ENCODE data around the gene CCDC97.
"Not testable (repeated sequence)": the region's sequence is repeated elsewhere in the genome, so short reads cannot be mapped to it uniquely, and the experiment has no call there.

CCDC97 gene

DNA sequence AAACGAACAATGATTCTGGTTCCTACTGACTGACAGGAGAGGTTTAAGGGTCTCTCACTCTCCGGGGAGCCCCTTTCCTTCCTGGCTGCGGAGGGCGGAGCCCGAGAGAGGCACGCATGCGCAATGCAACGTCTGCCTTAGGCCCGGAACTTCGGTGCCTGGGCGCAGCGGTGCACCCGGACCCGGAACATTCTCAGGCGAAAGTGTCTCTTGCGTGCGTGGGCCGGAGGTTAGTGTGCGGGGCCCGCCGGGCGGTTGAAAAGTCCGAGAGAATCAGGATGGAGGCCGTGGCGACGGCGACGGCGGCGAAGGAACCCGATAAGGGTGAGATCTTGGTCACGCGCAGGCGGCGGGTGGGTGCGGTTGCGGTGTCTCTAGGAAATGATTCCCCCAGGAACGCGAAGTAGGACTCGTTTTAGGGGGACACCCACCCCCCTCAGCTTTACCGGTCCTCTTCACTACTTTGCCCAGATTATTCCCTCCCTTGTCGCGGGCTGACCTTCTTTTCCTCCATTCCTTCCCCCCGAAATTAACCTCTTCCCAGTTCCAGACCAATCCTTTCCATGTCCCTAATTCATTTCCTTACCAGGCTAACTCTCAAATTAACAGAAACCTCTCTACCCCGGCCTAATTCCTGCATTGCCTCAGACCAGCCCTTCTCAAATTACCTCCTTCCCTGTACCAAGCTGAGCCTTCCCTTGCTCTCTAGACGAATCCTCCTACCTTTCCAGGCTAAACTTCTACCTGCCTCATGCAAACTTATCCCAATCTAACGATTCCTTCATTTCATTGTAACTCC, at the start of gene CCDC97:
Gene CCDC97, plus strand, starts transcription at position 140 of the 799 bp plus-strand sequence. Its CDS starts 139 bp downstream, at position 279.
- DNase-seq: peak; percentile 89

DNA sequence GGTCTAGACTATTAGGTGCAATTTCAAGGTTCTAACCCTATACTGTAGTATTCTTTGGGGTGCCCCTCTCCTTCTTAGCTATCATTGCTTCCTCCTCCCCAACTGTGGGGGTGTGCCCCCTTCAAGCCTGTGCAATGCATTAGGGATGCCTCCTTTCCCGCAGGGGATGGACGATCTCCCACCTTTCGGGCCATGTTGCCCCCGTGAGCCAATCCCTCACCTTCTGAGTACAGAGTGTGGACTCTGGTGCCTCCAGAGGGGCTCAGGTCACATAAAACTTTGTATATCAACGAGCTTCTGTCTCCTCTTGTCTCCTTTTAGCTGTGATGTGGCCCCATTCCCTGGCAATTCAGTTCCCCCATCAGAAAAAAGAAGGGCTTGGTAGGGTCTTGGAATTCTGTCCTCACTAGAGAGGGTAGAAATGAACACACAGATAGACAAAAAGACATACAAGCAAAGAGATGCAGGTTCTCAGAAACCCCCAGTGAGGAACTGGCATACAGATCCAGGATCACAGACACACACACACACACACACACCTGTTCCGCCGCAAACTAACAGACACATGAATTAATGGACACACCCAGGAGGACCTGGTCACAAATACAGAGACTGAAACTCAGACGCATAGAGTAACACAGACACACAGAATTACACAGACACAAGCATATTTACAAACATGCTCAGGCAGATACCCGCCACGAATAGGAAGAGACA, 48.3 kb upstream of the CCDC97 start:
- no peak for DNase-seq

DNA sequence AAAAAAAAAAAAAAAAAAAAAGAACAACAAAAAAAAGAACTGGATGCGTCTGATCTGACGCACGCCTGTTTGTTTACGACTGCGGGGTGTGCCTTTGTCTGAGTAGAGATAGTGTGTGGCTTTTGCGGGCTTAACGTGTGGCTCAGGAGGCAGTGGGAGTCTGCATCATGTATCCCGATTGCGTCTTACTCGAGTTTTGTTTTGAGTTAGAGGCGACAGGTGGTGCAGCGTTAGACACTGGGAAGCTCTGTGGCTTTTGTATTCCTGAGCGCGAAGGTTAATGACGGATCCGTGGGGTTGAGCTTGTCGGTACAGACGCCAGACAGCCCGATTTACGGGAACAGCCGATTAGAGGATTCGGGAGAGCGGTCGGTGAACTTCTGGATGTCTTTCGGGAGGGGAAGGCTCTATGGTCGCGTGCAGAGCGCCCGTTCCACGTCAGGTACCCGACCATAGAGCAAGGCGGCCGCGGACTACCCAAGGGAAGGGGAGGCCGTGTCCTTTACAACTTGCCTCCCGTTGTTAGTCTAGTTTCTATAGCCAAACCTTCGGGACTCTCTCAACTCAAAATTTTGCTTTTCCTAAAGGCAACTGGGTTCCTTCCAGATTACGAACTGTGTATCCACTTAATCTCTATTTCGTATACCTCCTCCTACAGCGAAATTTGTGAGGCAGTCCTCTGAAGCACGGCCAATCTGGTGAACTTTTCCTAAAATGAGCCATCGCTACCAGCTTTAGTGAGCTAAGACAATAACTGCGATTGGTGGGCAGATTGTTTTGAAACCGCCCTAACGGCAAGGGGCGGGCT, 46.7 kb upstream of the CCDC97 start:
- peak; percentile 73 for DNase-seq

DNA sequence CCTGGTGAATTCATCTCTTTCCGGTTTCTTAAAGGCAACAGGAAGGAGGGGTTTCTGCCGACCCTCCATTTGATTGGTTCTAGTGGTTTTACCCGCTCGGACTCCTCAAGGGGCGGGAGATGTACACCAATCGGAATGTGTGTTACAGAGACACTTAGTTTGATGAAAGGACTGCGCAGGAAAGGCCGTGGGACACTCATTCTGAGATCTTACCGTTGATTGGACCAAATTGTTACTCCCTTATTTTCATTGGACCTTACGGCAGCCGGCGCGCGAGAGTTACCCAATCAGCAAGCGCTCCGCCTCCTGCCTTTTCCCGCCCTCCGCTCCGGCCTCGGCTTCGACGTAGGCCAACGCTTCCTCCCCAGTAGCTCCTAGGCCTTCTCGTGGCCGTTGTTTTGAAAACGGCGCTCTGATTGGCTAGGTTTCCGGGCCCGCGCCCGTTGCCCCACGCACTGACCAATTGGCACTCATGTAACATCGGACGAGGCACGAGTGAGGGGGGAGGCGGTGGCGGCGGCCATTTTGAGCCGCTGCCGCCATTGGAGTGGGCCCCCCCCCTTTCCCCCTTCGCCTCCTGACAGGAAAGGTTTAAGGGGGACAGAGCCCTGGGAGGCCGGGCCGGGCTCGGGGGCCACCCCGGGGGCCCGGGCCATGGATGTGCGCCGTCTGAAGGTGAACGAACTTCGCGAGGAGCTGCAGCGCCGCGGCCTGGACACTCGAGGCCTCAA, 46.0 kb upstream of the CCDC97 start, which contains the start of gene HNRNPUL1:
Gene HNRNPUL1, plus strand, starts transcription at position 523 of the 731 bp plus-strand sequence. Its CDS starts 132 bp downstream, at position 655.
- DNase-seq: peak; percentile 98

DNA sequence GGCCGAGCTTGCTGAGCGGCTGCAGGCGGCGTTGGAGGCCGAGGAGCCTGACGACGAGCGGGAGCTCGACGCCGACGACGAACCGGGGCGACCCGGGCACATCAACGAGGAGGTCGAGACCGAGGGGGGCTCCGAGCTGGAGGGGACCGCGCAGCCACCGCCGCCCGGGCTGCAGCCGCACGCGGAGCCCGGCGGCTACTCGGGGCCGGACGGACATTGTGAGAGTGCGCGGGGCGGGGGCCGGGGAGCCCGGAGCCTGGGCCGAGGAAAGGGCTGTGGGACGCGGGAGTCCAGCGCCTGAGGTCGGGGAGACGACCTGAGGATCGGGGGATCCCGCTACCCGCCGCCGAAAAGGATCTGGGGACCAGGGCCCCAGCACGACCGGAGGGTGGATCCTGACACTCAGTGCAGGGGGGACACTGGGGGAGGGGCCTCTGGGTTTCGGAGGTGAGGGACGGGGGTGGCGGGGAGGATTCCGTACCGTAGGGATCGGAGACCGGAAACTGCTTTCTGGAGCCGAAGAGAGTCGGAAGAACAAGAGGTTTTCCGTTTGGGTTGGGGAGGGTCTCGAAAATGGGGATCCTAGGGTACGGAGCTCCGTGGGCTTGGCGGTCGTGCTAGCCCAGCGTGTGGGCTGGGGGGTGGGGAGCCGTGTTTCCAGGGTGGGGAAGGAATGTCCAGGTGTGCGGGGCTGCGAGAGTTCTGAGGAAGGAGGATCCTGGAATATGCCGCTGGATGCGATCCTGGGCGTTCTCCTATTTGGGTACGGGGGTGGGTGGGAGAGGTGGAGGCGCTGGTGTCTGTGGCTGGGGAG, 45.2 kb upstream of the CCDC97 start:
- DNase-seq: peak; percentile 72

DNA sequence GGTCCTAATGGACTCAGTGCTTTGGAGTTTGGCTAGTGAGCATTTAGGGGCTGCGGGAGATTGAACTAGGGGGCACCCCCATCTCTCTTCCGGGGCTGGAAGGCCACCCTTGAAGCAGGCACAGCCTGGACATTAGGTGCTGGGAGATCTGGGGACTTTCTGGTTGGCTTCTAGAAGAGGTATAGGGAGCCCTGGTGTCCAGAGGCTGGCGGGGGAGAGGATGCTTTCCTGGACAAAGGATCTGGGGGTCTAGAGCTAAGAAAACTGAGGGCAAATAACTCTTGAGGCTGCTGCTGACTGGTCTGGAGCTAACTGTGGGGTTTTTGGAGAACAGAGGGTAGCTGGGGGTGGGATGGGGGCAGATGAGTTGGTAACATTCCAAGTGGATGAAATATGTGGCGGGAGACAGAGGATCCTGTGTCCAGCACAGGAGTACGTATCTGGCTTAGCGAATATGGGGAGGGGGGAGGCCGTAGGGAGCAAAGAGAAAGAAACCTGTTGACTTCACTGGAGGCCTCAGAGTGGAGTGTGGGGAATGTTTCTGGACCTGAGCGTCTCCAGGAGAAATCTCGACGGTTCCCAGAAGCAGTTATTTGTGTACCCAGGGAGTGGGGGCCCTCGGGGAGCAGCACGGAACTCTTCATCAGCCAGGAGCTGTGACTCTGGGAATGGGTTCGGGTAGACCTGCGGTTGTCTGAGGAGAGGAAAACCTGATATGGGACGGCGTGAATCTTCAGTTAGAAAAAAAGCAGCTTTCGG, 44.4 kb upstream of the CCDC97 start:
- DNase-seq: no peak

DNA sequence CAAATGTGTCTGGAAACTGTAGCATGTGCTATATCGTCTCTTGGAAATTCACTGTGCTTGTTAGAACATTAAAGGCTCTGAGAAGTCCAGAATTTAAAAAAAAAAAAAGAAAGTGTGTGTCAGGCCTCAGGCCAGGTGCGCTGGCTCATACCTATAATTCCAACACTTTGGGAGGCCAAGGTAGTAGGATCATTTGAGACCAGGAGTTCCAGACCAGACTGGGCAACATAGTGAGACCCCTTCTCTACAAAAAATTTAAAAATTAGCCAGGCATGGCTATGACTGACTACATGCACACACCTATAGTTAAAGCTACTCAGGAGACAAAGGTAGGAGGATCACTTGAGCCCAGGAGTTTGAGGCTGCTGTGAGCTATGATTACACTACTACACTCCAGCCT, 40.9 kb upstream of the CCDC97 start:
- no peak for DNase-seq

DNA sequence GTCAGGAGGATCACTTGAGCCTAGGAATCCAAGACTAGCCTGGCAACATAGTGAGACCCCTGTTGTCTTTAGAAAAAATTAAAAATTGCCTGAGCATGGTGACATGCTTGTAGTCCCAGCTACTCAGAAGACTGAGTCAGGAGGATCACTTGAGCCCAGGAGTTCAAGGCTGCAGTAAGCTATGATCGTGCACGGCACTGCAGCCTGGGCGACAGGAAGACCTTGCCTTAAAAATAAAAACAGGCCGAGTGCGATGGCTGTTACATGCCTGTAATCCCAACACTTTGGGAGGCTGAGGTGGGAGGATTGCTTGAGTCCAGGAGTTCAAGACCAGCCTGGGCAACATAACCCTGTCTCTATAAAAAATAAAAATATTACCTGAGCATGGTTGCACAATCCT, 40.4 kb upstream of the CCDC97 start:
- DNase-seq: no peak

DNA sequence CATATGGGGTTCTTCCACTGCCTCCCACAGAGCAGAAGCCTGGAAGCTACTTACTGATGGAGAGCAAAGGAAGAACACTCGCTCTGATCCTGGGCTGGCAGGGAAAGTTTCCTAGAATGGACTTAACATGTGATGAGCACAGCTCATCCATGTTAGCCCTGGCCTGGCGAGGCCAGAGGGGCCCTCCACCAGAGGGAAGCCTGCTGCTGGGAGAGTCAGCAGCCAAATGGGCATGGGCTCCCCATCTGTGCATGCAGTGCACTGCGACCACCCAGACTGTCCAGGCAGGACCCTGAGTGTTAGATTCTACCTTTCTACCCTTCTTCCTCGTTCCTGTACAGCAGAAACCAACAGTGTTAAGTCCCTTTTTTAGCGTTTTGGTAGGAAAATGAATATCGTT, 36.9 kb upstream of the CCDC97 start:
- DNase-seq: no peak

DNA sequence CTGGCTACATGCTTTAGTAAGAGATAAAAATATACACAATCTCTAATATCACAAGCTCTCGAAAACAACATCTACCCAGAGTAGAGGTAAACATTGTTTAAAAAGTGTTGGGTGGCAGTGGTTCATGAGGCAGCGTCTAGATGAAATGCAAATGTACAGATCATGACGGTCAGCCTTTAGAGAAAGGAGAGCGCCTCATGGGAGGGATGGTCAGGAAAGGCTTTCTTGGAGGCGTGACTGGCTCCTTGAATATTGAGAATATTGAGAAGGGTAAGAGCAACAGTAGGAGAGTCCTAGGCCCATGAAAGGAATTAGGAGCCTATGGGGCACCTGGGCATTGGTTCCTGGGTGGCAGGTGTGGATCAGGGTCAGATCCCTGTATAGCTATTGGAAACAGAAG, 35.2 kb upstream of the CCDC97 start:
- no peak for DNase-seq

DNA sequence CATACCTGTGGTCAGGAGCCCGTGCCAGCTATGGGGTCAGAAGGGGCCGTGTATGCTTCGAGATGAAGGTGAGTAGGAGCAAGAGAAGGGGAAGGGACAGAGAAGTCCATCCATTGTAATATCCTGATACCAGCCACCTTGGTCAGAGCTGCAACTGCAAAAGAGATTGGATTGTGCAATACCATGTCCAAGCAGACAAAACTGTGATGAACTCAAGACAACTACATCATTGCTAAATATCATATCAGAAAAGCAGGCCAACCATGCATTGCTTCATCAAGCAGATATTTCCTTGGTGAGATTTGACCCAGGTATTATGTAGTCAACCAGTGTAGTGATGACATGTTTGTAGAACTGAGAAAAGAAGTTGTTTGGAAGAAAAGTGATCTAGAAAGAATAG, 33.7 kb upstream of the CCDC97 start:
- no peak for DNase-seq

DNA sequence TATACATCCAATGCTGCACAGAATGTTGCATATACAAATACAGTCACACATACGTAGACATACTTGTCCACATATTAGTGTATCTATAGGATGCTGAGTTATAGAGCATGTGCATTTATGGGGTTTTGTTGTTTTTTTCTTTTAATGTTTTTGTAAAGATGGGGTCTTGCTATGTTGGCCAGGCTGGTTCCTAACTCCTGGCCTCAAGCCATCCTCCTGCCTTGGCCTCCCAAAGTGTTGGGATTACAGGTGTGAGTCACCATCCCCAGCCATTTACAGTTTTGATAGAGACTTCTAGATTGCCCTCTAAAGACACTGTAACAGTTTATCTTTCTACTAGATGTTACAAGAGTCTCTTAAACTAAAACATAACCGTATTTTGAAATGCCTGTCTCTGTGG, 31.5 kb upstream of the CCDC97 start:
- no peak for DNase-seq

DNA sequence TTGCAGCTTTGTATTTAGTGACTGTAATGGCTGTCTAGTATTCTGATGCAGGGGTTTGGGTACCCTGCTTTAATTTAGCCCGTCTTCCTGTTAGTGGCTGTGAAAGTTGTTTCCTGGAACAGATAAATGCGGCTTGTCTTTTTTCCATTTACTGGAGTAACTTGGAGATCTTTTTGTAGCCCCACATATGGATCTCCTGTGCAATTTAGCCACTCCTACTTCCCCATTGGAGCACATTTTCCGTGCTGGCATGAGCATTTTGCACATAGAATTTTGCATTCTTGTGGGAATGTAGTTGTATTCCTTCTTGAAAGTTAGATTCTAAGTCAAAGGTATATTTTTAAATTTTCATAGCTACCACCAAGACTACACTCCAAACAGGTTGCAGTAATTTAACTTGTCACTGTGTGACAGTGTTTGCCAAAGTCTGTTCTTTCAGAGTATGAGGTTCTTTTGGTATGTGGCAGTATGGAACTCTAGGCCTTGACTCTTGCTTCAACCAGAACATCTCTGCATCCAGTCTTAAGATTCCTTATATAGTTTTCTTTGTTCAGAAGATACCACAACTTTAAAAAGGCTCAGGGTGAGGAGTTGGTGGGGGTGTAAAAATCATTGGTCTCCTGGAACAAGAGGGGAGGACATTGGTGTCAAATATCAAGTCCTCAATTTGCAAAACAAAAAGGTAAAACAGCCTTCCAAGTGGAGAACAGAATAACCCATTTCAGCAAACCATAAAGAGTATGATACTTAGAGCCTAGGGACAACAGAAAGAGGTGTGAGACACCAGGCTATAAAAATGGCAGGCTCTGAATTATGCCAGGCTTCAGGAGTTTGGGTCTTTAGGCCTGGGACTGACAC, 21.1 kb upstream of the CCDC97 start:
- DNase-seq: no peak

DNA sequence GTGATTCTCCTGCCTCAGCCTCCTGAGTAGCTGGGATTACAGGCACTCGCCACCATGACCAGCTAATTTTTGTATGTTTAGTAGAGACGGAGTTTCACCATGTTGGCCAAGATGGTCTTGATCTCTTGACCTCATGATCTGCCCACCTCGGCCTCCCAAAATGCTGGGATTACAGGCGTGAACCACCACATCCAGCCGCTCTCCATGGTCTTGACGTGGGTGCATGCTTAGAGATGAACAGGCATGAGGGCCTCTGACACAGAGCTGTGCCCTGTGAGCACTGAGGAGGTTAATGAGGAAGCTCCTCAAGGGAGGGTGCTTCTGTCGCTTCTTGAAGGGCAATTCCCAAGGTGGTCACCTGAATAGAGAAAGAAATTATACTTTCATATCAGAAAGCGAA, 20.2 kb upstream of the CCDC97 start:
- not testable (repeated sequence) for DNase-seq

DNA sequence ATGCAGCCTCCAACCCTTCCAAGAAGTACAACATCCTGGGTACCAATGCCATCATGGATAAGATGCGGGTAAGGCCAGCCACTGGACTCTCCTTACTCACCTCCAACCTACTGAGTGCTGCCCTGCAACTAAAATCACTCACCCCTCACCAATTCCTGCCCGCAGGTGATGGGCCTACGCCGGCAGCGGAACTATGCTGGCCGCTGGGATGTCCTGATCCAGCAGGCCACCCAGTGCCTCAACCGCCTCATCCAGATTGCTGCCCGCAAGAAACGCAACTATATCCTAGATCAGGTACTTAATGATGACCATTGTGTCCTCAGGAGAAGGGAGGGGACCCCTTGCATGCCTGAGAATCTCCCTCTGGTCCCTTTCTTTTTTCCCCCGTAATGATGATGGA, 15.6 kb upstream of the CCDC97 start:
- no peak for DNase-seq

DNA sequence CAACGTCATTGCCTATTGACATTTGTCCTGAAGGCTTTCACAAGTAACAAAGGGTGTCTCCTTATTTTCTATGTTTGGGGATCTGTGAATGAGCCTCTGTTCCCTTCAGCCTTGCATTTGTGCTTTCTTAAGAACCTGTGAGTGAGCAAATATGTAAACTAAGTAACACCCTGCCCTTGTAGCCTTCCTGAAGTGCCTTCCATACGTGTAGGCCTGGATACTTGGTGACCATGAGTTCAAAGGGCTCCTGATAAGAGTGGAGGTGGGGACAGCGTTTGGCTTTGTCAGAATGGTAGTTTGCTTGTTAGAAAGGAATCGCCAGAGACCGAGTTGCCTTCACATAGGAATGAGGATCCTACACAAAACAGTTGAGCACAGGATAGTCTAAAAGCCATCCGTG, 14.5 kb upstream of the CCDC97 start:
- no peak for DNase-seq

DNA sequence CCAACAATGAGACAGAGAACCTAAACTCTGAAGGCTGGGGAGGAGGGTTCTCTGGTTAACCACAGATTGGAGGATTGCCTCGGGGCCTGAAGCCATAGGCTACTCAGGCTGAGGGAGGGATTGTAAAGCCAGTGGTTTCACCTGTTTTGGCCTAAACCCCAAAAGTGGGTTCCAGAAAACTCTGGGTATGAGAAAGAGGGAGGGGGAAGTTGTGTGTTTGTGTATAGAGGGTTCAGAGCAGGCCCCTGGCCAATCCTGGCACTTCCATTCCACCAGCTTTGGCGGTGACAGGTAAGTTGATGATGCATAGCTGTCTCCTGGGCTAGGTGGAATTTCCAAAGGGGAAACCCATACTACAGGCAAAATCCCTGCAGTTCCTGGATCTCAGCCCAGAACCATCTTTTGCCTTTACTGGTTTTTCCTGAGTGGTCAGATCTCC, 13.5 kb upstream of the CCDC97 start:
- no peak for DNase-seq

DNA sequence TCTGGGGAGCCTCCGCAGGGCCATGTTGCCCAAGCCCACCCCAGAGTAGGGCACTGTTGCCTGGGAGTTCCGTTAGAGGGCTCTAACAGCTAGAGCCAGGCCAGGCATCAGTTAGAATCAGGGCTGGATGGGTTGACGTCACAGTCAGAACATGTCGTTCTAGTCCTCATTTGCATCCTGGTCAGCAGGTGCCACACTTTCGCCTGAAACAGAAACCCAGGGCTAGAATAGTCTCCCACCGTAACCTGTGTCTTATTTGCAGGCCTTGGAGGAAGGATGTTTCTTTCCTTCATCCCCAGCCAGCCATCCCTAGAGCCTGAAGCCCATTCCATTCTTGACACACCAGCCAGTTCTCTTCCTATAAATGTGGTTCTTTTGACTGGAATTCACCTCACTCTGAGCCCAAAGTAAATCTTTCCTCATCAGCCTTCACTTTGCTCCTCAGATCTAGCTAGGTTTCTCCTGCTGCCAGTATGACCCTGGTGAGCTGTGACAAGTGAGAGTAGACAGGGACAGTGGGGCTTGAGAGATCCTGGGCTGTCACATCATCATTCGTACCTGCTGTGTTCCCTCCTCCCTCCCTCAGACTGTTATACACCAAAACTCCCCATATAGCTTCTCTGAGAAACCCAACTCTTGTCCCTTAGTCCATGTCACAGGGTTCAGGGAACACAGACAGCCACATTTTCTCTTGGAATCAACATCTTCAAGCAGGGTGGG, 12.2 kb upstream of the CCDC97 start:
- DNase-seq: no peak

DNA sequence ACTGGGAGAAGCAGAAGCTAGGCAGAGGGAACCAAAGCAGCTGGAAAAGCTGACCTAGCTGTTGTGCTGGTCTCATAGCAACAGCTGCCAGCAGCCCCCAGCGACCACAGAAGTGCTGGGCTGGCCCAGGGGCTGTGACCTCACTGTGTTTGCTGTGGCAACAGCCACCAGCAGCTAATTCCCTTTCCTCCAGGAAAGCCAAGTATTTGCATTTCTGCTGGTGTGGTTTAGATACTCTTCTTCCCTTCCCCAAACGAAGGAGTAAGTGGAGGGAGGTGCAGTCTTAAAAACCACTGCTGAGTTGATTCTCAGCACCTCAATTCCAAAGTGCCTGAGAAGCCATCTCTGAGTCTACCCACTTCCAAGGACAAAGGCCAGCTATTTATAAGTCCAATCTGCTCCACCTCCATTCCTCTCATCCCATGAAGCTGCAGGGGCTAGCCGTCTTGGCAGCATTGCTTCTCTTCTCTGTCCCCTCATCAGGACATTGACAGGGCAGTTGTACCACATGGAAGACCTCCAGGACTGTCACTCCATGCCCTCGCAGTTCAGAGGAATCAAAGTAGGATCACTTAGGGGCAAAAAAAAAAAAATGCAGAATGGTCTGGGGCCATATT, 11.5 kb upstream of the CCDC97 start:
- no peak for DNase-seq
